Astrocyte of the cerebellum (primary cell): ENCODE measurements around the gene EEFSEC.

Experiments used
- DNase-seq: peaks from one replicate; pipeline ENCODE4 v3.0.0-alpha.2; 2011; ENCODE audit warnings: low read depth
- H3K4me3 ChIP-seq: 2 replicates; pipeline ENCODE4 v1.5.1; 2011; ENCODE audit warnings: mild to moderate bottlenecking, low read depth, low read length, moderate library complexity
- CTCF ChIP-seq: IDR thresholded peaks from 2 replicates; pipeline ENCODE4 v1.5.1; 2012; ENCODE audit warnings: low read length, low read depth, moderate library complexity, mild to moderate bottlenecking; ENCODE audit errors: missing control alignments
- in situ Hi-C: cut with HindIII; loops from 2 replicates; pipeline ENCODE4 v1.10.0; 2017; ENCODE audit warnings: low sequenced_read_pairs

Gene EEFSEC

GRCh38 chr3:128319741-128320141 lies 166.5 kb downstream of the EEFSEC start:
- no peak for TF ChIP-seq CTCF
- DNase-seq, result no peak
- in situ Hi-C loops, result no loop called here
- no peak overlapping the region for H3K4me3 ChIP-seq

GRCh38 chr3:128320551-128321340 lies 167.5 kb downstream of the EEFSEC start:
- no peak overlapping the region for H3K4me3 ChIP-seq
- TF ChIP-seq CTCF, result no peak
- in situ Hi-C loops, result no loop called here
- no peak for DNase-seq

- TF ChIP-seq CTCF, result no peak
- DNase-seq, result no peak
- H3K4me3 ChIP-seq, result no peak overlapping the region
- in situ Hi-C loops, result no loop called here
Observed at GRCh38 chr3:128321418-128321817, 168.1 kb downstream of the EEFSEC start.

GRCh38 chr3:128322030-128323022 lies 169.0 kb downstream of the EEFSEC start:
- peak; percentile 59 for TF ChIP-seq CTCF
- no peak for DNase-seq
- H3K4me3 ChIP-seq, result no peak overlapping the region
- in situ Hi-C loops, result no loop called here

GRCh38 chr3:128323206-128324081 lies 170.2 kb downstream of the EEFSEC start:
- in situ Hi-C loops, result no loop called here
- TF ChIP-seq CTCF, result no peak
- no peak overlapping the region for H3K4me3 ChIP-seq
- no peak for DNase-seq
